Skeletal muscle tissue (tissue), 4 donors: ENCODE measurements around the gene RECK. TPM values are rescaled to one million over a fixed set of nuclear protein-coding genes. Genes with fewer than 3 reads are reported as not detected.
A peak's percentile ranks its signal among the peaks of the same experiment; 100 is the strongest.
"Not testable (repeated sequence)": the region's sequence is repeated elsewhere in the genome, so short reads cannot be mapped to it uniquely, and the experiment has no call there.

Experiments used
- H3K27ac ChIP-seq: one replicate; pipeline ENCODE4 v1.7.0; 2013; ENCODE audit warnings: mild to moderate bottlenecking, low read depth, low read length, inconsistent platforms
- H3K27me3 ChIP-seq, 3 donors: one replicate each; pipeline ENCODE4 v1.7.0; 2013; ENCODE audit warnings: low read length in 3 of 3; ENCODE audit not compliant: control insufficient read depth in 3 of 3, insufficient read depth in 3 of 3
- H3K36me3 ChIP-seq, 3 donors: one replicate each; pipeline ENCODE4 v1.7.0; 2013; ENCODE audit warnings: low read length in 3 of 3; ENCODE audit not compliant: control insufficient read depth in 3 of 3, insufficient read depth in 3 of 3
- H3K4me1 ChIP-seq, 3 donors: one replicate each; pipeline ENCODE4 v1.7.0; 2013; ENCODE audit warnings: low read length in 3 of 3, mild to moderate bottlenecking in 3 of 3; ENCODE audit not compliant: control insufficient read depth in 3 of 3, insufficient read depth in 3 of 3
- H3K4me3 ChIP-seq, 3 donors: one replicate each; pipeline ENCODE4 v1.7.0; 2013; ENCODE audit warnings: low read length in 3 of 3
- H3K9ac ChIP-seq, 3 donors: one replicate each; pipeline ENCODE4 v1.7.0; 2013; ENCODE audit warnings: low read length in 3 of 3, mild to moderate bottlenecking in 3 of 3, moderate library complexity in 2 of 3, low read depth in 1 of 3
- H3K9me3 ChIP-seq, 3 donors: one replicate each; pipeline ENCODE4 v1.7.0; 2013; ENCODE audit warnings: low read length in 3 of 3; ENCODE audit not compliant: control insufficient read depth in 3 of 3
- total RNA-seq: library from RNA; depleted of rRNA; stranded (reverse); fragments of >200 nt; gene quantifications from one replicate; pipeline ENCODE4 v1.2.3, GENCODE V29; 2014
- donor health status: Osteomylitis.

The RECK gene
- total RNA-seq, 1 donor from 2014 or later, result 14.6 TPM

- peak overlapping the region; percentile 72 for H3K27ac ChIP-seq
- H3K27me3 ChIP-seq, result peaks cover 0 to 6% (median 4%) of the 10 kb centered on the region in 3 donors
- peaks cover 3 to 12% (median 7%) of the 10 kb centered on the region in 3 donors for H3K4me1 ChIP-seq
- H3K36me3 ChIP-seq, result no peaks in the 10 kb centered on the region
- no peaks in the 10 kb centered on the region for H3K9me3 ChIP-seq
- H3K4me3 ChIP-seq, result no peak overlapping the region
- no peak overlapping the region for H3K9ac ChIP-seq
Measured at GRCh38 chr9:36158122-36158521, 121.4 kb downstream of the RECK start.

GRCh38 chr9:36158917-36159316 lies 122.2 kb downstream of the RECK start:
- Histone ChIP-seq H3K4me1 (peaks cover 7 to 14% (median 12%) of the 10 kb centered on the region in 3 donors), H3K9me3 (no peaks in the 10 kb centered on the region), H3K27ac (peak overlapping the region; percentile 72), H3K9ac (no peak overlapping the region), H3K36me3 (no peaks in the 10 kb centered on the region), H3K27me3 (peaks cover 3 to 6% (median 4%) of the 10 kb centered on the region in 3 donors), H3K4me3 (no peak overlapping the region)

GRCh38 chr9:36159509-36159908 lies 122.8 kb downstream of the RECK start:
- Histone ChIP-seq H3K27ac (peak overlapping the region; percentile 72), H3K4me1 (peaks cover 7 to 10% (median 8%) of the 10 kb centered on the region in 3 donors)
- not testable (repeated sequence) for H3K9me3 ChIP-seq, H3K4me3 ChIP-seq, H3K9ac ChIP-seq, H3K36me3 ChIP-seq, H3K27me3 ChIP-seq

- not testable (repeated sequence) for H3K36me3 ChIP-seq, H3K4me1 ChIP-seq, H3K9me3 ChIP-seq, H3K9ac ChIP-seq, H3K4me3 ChIP-seq
- Histone ChIP-seq H3K27me3 (peaks cover 5 to 10% (median 6%) of the 10 kb centered on the region in 3 donors), H3K27ac (peak overlapping the region; percentile 72)
Measured at GRCh38 chr9:36160126-36160525, 123.4 kb downstream of the RECK start.

GRCh38 chr9:36161187-36161586 lies 124.5 kb downstream of the RECK start:
- H3K4me1 ChIP-seq, result peaks cover 7 to 11% (median 11%) of the 10 kb centered on the region in 3 donors
- no peak overlapping the region for H3K9ac ChIP-seq
- no peaks in the 10 kb centered on the region for H3K9me3 ChIP-seq
- H3K27me3 ChIP-seq, result peaks cover 7 to 12% (median 10%) of the 10 kb centered on the region in 3 donors
- H3K27ac ChIP-seq, result peak overlapping the region; percentile 72
- H3K4me3 ChIP-seq, result no peak overlapping the region
- no peaks in the 10 kb centered on the region for H3K36me3 ChIP-seq

- Histone ChIP-seq H3K4me3 (no peak overlapping the region), H3K36me3 (no peaks in the 10 kb centered on the region), H3K27ac (no peak overlapping the region), H3K27me3 (peaks cover 7 to 12% (median 10%) of the 10 kb centered on the region in 3 donors), H3K9me3 (no peaks in the 10 kb centered on the region), H3K4me1 (peaks cover 7 to 16% (median 14%) of the 10 kb centered on the region in 3 donors), H3K9ac (no peak overlapping the region)
Measured at GRCh38 chr9:36162211-36162738, 125.6 kb downstream of the RECK start.

- Histone ChIP-seq H3K4me1 (peaks cover 7 to 16% (median 14%) of the 10 kb centered on the region in 3 donors), H3K27me3 (peaks cover 7 to 12% (median 10%) of the 10 kb centered on the region in 3 donors), H3K9ac (peak overlapping the region in 1 of 3 donors; percentile 40), H3K36me3 (no peaks in the 10 kb centered on the region), H3K9me3 (no peaks in the 10 kb centered on the region), H3K27ac (peak overlapping the region; percentile 79), H3K4me3 (no peak overlapping the region)
Measured at GRCh38 chr9:36163049-36163785, 126.5 kb downstream of the RECK start.

- Histone ChIP-seq H3K4me1 (peaks cover 7 to 16% (median 14%) of the 10 kb centered on the region in 3 donors), H3K36me3 (no peaks in the 10 kb centered on the region), H3K9ac (peak overlapping the region in 1 of 3 donors; percentile 40), H3K27ac (peak overlapping the region; percentile 79), H3K4me3 (no peak overlapping the region), H3K27me3 (peaks cover 7 to 12% (median 10%) of the 10 kb centered on the region in 3 donors), H3K9me3 (no peaks in the 10 kb centered on the region)
Measured at GRCh38 chr9:36163786-36164170, 127.1 kb downstream of the RECK start.

- H3K27ac ChIP-seq, result peak overlapping the region; percentile 79
- no peaks in the 10 kb centered on the region for H3K9me3 ChIP-seq
- H3K27me3 ChIP-seq, result peaks cover 7 to 13% (median 13%) of the 10 kb centered on the region in 3 donors
- no peak overlapping the region for H3K4me3 ChIP-seq
- peaks cover 6 to 16% (median 14%) of the 10 kb centered on the region in 3 donors for H3K4me1 ChIP-seq
- no peak overlapping the region for H3K9ac ChIP-seq
- no peaks in the 10 kb centered on the region for H3K36me3 ChIP-seq
Measured at GRCh38 chr9:36164372-36164771, 127.7 kb downstream of the RECK start.

- H3K4me1 ChIP-seq, result peaks cover 5 to 16% (median 14%) of the 10 kb centered on the region in 3 donors
- H3K27ac ChIP-seq, result peak overlapping the region; percentile 79
- no peaks in the 10 kb centered on the region for H3K36me3 ChIP-seq
- H3K27me3 ChIP-seq, result peaks cover 7 to 18% (median 14%) of the 10 kb centered on the region in 3 donors
- H3K9me3 ChIP-seq, result no peaks in the 10 kb centered on the region
- H3K9ac ChIP-seq, result peak overlapping the region in 1 of 3 donors; percentile 6
- no peak overlapping the region for H3K4me3 ChIP-seq
Measured at GRCh38 chr9:36164989-36165388, 128.3 kb downstream of the RECK start.
